Astrocyte (in vitro differentiated cells and primary cell): Measurements from ENCODE around the gene AKR1C3. TPM values are rescaled to one million over a fixed set of nuclear protein-coding genes. Genes with fewer than 3 reads are reported as not detected.
"Not testable (repeated sequence)": the region's sequence is repeated elsewhere in the genome, so short reads cannot be mapped to it uniquely, and the experiment has no call there.

Experiments used
- DNase-seq: peaks from one replicate; pipeline ENCODE4 v3.0.0-alpha.2; 2010; ENCODE audit warnings: low read depth
- FAIRE-seq: peaks from 2 replicates; lab custom pipeline; 2011; peaks lifted over from hg19 to GRCh38; lab: Jason Lieb, UNC
- H2AFZ ChIP-seq: 2 replicates; pipeline ENCODE4 v1.6.0; 2012; ENCODE audit warnings: low read depth, low read length, inconsistent platforms
- H3K27ac ChIP-seq: 2 replicates; pipeline ENCODE4 v1.5.1; 2011; ENCODE audit warnings: low read depth, low read length, inconsistent platforms
- H3K27me3 ChIP-seq: 2 replicates; pipeline ENCODE4 v1.6.0; 2011; ENCODE audit warnings: low read length, inconsistent platforms; ENCODE audit not compliant: insufficient read depth
- H3K36me3 ChIP-seq: 2 replicates; pipeline ENCODE4 v1.5.1; 2011; ENCODE audit warnings: low read length, inconsistent platforms; ENCODE audit not compliant: insufficient read depth
- H3K4me1 ChIP-seq: 2 replicates; pipeline ENCODE4 v1.5.1; 2011; ENCODE audit warnings: low read length, inconsistent platforms; ENCODE audit not compliant: insufficient read depth
- H3K4me2 ChIP-seq: 2 replicates; pipeline ENCODE4 v1.6.0; 2012; ENCODE audit warnings: low read length, inconsistent platforms
- H3K4me3 ChIP-seq: 2 replicates; pipeline ENCODE4 v1.5.1; 2011; ENCODE audit warnings: low read depth, mild to moderate bottlenecking, low read length, inconsistent platforms; ENCODE audit not compliant: insufficient read depth
- H3K79me2 ChIP-seq: 2 replicates; pipeline ENCODE4 v1.6.0; 2012; ENCODE audit warnings: mild to moderate bottlenecking, low read length, inconsistent platforms; ENCODE audit not compliant: insufficient read depth
- H3K9ac ChIP-seq: 2 replicates; pipeline ENCODE4 v1.6.0; 2012; ENCODE audit warnings: mild to moderate bottlenecking, low read length, inconsistent platforms
- H3K9me3 ChIP-seq: 2 replicates; pipeline ENCODE4 v1.5.1; 2012; ENCODE audit warnings: low read depth, mild to moderate bottlenecking, low read length, inconsistent platforms; ENCODE audit not compliant: insufficient read depth
- H4K20me1 ChIP-seq: 2 replicates; pipeline ENCODE4 v1.6.0; 2012; ENCODE audit warnings: low read length, inconsistent platforms; ENCODE audit not compliant: insufficient read depth
- H3K27ac Mint-ChIP-seq: one replicate; pipeline ENCODE4 v1.8.0; 2021; ENCODE audit warnings: mild to moderate bottlenecking, mixed read lengths; ENCODE audit not compliant: unreplicated experiment
- H3K27me3 Mint-ChIP-seq: one replicate; pipeline ENCODE4 v1.8.0; 2021; ENCODE audit warnings: low read depth, mixed read lengths; ENCODE audit not compliant: unreplicated experiment
- H3K36me3 Mint-ChIP-seq: one replicate; pipeline ENCODE4 v1.8.0; 2021; ENCODE audit warnings: low read depth, mixed read lengths; ENCODE audit not compliant: unreplicated experiment
- H3K4me1 Mint-ChIP-seq: one replicate; pipeline ENCODE4 v1.8.0; 2021; ENCODE audit warnings: low read depth, mixed read lengths; ENCODE audit not compliant: unreplicated experiment
- H3K4me3 Mint-ChIP-seq: one replicate; pipeline ENCODE4 v1.8.0; 2021; ENCODE audit warnings: mild to moderate bottlenecking, moderate library complexity, mixed read lengths; ENCODE audit not compliant: unreplicated experiment
- H3K9me3 Mint-ChIP-seq: one replicate; pipeline ENCODE4 v1.8.0; 2021; ENCODE audit warnings: mild to moderate bottlenecking, mixed read lengths; ENCODE audit not compliant: unreplicated experiment
- EZH2 ChIP-seq: IDR thresholded peaks from 2 replicates; pipeline ENCODE4 v1.6.1; 2012; ENCODE audit warnings: mild to moderate bottlenecking, low read length, inconsistent platforms; ENCODE audit not compliant: insufficient read depth
- total RNA-seq: library from RNA; stranded (reverse); gene quantifications from 2 replicates; pipeline ENCODE4 v1.2.1, GENCODE V29; 2021
- TF ChIP-seq, protein P1 (sequence below): IDR thresholded peaks from 2 replicates; pipeline ENCODE4 v1.5.1; 2011; ENCODE audit warnings: low read depth, mild to moderate bottlenecking, inconsistent platforms, low read length, moderate library complexity; ENCODE audit not compliant: insufficient read depth

Gene AKR1C3
- total RNA-seq, 1 donor from 2014 or later, result 0.43 TPM

DNA sequence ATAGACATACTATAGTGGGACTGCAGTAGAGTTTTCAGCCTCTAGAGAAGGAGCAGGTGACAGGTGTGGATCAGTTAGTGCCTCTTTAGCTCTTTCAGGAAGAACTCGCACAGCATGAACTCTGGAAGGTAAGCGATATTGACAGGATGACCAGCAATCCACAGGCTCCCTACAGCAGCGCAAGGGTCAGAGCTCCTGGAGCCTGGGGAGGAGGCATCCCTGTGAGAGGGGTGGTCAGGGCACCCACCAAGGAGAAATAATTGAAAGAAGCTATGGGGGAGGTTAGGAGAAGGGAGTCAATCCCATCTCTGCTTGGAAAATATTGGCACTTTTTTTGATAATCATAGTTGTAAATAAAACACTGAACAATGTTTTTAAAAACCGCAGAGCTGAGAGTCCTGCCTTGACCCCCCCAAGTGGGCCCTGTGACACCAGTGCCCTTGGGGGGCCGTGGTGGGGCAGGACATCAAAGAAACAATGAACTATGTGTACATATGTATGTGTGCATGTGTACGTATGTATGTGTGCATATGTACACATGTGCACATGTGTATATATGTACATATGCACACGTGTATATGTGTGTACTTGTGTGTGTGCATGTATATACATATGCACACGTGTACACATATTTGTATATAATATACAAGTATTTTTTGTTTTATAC lies 13.8 kb downstream of the AKR1C3 start:
- peaks cover 3% of the 10 kb centered on the region for H3K9me3 Mint-ChIP-seq
- Histone ChIP-seq H3K4me2 (no peak overlapping the region), H3K79me2 (no peaks in the 10 kb centered on the region), H4K20me1 (no peaks in the 10 kb centered on the region), H3K36me3 (no peaks in the 10 kb centered on the region), H3K9me3 (no peaks in the 10 kb centered on the region), H3K9ac (no peak overlapping the region), H3K4me3 (no peak overlapping the region), H2AFZ (no peak overlapping the region), H3K4me1 (no peaks in the 10 kb centered on the region), H3K27ac (no peak overlapping the region), H3K27me3 (no peaks in the 10 kb centered on the region)
- H3K27me3 Mint-ChIP-seq, result no peaks in the 10 kb centered on the region
- no peaks in the 10 kb centered on the region for H3K4me1 Mint-ChIP-seq
- H3K27ac Mint-ChIP-seq, result no peak overlapping the region
- no peaks in the 10 kb centered on the region for H3K36me3 Mint-ChIP-seq
- FAIRE-seq, result no peak
- H3K4me3 Mint-ChIP-seq, result no peak overlapping the region
- no peak for DNase-seq
- TF ChIP-seq, protein P1, sequence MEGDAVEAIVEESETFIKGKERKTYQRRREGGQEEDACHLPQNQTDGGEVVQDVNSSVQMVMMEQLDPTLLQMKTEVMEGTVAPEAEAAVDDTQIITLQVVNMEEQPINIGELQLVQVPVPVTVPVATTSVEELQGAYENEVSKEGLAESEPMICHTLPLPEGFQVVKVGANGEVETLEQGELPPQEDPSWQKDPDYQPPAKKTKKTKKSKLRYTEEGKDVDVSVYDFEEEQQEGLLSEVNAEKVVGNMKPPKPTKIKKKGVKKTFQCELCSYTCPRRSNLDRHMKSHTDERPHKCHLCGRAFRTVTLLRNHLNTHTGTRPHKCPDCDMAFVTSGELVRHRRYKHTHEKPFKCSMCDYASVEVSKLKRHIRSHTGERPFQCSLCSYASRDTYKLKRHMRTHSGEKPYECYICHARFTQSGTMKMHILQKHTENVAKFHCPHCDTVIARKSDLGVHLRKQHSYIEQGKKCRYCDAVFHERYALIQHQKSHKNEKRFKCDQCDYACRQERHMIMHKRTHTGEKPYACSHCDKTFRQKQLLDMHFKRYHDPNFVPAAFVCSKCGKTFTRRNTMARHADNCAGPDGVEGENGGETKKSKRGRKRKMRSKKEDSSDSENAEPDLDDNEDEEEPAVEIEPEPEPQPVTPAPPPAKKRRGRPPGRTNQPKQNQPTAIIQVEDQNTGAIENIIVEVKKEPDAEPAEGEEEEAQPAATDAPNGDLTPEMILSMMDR, result no peak
- no peak for TF ChIP-seq EZH2

DNA sequence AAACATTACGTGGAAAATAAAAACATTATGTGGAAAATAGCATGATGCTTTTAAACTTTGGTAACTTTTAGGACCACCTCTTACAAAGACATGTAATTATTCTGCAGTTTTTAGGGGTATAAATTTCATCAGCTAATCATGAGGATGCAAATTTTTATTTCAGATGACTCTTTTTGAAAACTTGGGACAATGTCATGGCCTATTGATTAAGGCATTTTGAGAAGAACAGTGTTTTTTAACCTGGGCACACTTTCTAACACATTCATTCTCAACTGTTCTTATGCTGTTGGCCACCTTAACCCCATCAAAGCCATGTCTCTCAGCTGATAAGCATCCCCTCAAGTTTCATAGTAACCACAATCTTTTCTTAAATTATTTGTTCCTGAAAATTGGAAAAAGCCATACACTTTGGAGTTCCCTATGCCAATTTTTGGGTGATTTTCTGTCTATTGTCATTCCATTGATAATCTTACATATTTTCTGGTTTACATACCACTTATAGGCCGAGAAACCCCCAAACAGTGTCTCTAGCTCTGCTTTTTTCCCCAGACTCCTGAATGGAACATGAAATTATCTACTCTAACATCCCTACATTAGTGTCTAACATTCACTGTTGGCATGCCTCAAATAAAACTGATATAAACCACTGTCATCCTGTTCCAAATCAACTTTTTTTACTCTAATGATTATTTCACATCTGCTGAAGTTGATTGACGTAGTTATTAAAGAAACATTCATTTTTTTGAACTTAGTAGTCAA lies 14.6 kb downstream of the AKR1C3 start:
- Mint-ChIP-seq H3K4me3 (no peak overlapping the region), H3K36me3 (no peaks in the 10 kb centered on the region), H3K27me3 (no peaks in the 10 kb centered on the region), H3K9me3 (peaks cover 3% of the 10 kb centered on the region), H3K27ac (no peak overlapping the region), H3K4me1 (no peaks in the 10 kb centered on the region)
- Histone ChIP-seq H3K4me1 (no peaks in the 10 kb centered on the region), H3K36me3 (no peaks in the 10 kb centered on the region), H3K9ac (no peak overlapping the region), H2AFZ (no peak overlapping the region), H3K9me3 (no peaks in the 10 kb centered on the region), H3K4me3 (no peak overlapping the region), H3K4me2 (no peak overlapping the region), H4K20me1 (no peaks in the 10 kb centered on the region), H3K79me2 (no peaks in the 10 kb centered on the region), H3K27ac (no peak overlapping the region), H3K27me3 (no peaks in the 10 kb centered on the region)
- FAIRE-seq (no peak), DNase-seq (no peak)
- TF ChIP-seq EZH2, result no peak
- TF ChIP-seq, protein P1, result no peak

DNA sequence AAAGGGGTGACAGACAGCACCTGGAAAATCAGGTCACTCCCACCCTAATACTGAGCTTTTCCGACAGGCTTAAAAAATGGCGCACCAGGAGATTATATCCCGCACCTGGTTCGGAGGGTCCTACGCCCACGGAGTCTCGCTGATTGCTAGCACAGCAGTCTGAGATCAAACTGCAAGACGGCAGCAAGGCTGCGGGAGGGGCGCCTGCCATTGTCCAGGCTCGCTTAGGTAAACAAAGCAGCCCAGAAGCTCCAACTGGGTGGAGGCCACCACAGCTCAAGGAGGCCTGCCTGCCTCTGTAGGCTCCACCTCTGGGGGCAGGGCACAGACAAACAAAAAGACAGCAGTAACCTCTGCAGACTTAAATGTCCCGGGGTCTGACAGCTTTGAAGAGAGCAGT lies 15.6 kb downstream of the AKR1C3 start:
- H4K20me1 ChIP-seq, H3K9ac ChIP-seq, H2AFZ ChIP-seq, H3K4me2 ChIP-seq, H3K27me3 Mint-ChIP-seq, H3K79me2 ChIP-seq, DNase-seq, H3K27ac ChIP-seq, H3K27me3 ChIP-seq, H3K36me3 Mint-ChIP-seq, H3K4me3 Mint-ChIP-seq, H3K4me1 Mint-ChIP-seq, FAIRE-seq, H3K9me3 Mint-ChIP-seq, H3K9me3 ChIP-seq, H3K4me1 ChIP-seq, H3K27ac Mint-ChIP-seq, H3K4me3 ChIP-seq, H3K36me3 ChIP-seq: not testable (repeated sequence)
